ENCODE measurements around the gene AUTS2. TPM values are rescaled to one million over a fixed set of nuclear protein-coding genes. Genes with fewer than 3 reads are reported as not detected.
A peak's percentile ranks its signal among the peaks of the same experiment; 100 is the strongest.

Gene AUTS2
- total and polyA plus RNA-seq, 10 of the 15 experiments (the other 5 are each of a cell fraction or from before 2014, with no cell fraction given), result 6.4 to 55.6 (median 21.6) TPM

- ChIA-PET RAD21 (ENCODE audit: unreplicated experiment) (interaction anchor here (0.7 to 7.9 kb wide), 17 partner anchors 11 to 224 kb away, joined by 3 to 141 read pairs (median 3); no protein-coding TSS in a partner anchor), CTCF (interaction anchor here (1.2 to 4.8 kb wide), 7 partner anchors 10 to 133 kb away, joined by 3 to 18 read pairs (median 6); no protein-coding TSS in a partner anchor), SMC1A (ENCODE audit: uncharacterized antibody, unreplicated experiment) (interaction anchor here (0.5 to 11.0 kb wide), 27 partner anchors 9 to 949 kb away, joined by 3 to 202 read pairs (median 4); no protein-coding TSS in a partner anchor), POLR2A (interaction anchor here (0.5 to 2.1 kb wide), 11 partner anchors 13 to 226 kb away, joined by 3 to 6 read pairs (median 4); no protein-coding TSS in a partner anchor)
- Histone ChIP-seq H3K36me3 (ENCODE audit: control insufficient read depth in 2 of 2, insufficient read depth in 2 of 2, low read length in 1 of 2) (no peaks in the 10 kb centered on the region), H3K9me3 (replicated peaks; ENCODE audit: control insufficient read depth, insufficient read depth, low read length) (no peaks in the 10 kb centered on the region; the same call in 2 of the 3 replicates), H3K9ac (ENCODE audit: control insufficient read depth, insufficient read depth, low read length) (no peak overlapping the region), H3K27ac (ENCODE audit: control insufficient read depth, insufficient read depth) (0 out of 2 replicates have a peak overlapping the region, but pooled peaks have one; percentile 4), H3K4me1 (ENCODE audit: control insufficient read depth, insufficient read depth, low read length) (peaks cover 33% of the 10 kb centered on the region), H3K4me3 (peak overlapping the region; percentile 30), H4K20me1 (ENCODE audit: control insufficient read depth, insufficient read depth) (no peaks in the 10 kb centered on the region), H2AFZ (ENCODE audit: control insufficient read depth, low read depth, low read length) (no peak overlapping the region), H3K27me3 (replicated peaks in 1 of 2; ENCODE audit: control insufficient read depth in 2 of 2, insufficient read depth in 2 of 2, low read length in 1 of 2) (no peaks in the 10 kb centered on the region), H3K79me2 (ENCODE audit: control insufficient read depth, insufficient read depth, low read length) (peaks cover 19% of the 10 kb centered on the region), H3K4me2 (ENCODE audit: control insufficient read depth, insufficient read depth) (peak overlapping the region; percentile 57)
- FAIRE-seq (no peak), ATAC-seq (peak; percentile 19), DNase-seq (ENCODE audit: low read depth, low spot score) (no peak)
- no TSS peak for BruUV-seq (replicated peaks)
- WGBS (ENCODE audit: insufficient coverage, insufficient replicate concordance, low lambda C conversion rate, missing lambda C conversion rate), result 0% methylated on average over 3 of the region's 3 CpGs
- intact Hi-C loops (cut with micrococcal nuclease; ENCODE audit: unreplicated experiment), result loop anchor here (2.0 to 10.0 kb wide), 5 partner anchors 13 to 867 kb away; no protein-coding TSS in a partner anchor
- in situ Hi-C loops (cut with MboI), result no loop called here
- no peak for TF ChIP-seq SREBF1 (IDR thresholded peaks at IDR 0.05; ENCODE audit: low read length)
- TF ChIP-seq ZNF592 (IDR thresholded peaks at IDR 0.05), result no peak
- TF ChIP-seq SIN3A (IDR thresholded peaks at IDR 0.05; ENCODE audit: low read depth, low read length), result no peak
- TF ChIP-seq POLR2AphosphoS2 (IDR thresholded peaks at IDR 0.05; ENCODE audit: low read depth, low read length), result no peak
- no peak for TF ChIP-seq CTCF (IDR thresholded peaks at IDR 0.05 in 2 of 3, conservative IDR thresholded peaks at IDR 0.05 in 1 of 3; ENCODE audit: control insufficient read depth in 2 of 3, extremely low read depth in 1 of 3, insufficient read depth in 1 of 3, low read depth in 3 of 3, low read length in 3 of 3)
- TF ChIP-seq YBX1 (IDR thresholded peaks at IDR 0.05), result no peak
- no peak for TF ChIP-seq MEF2A (IDR thresholded peaks at IDR 0.05; ENCODE audit: insufficient read depth, low read depth, low read length)
- no peak for TF ChIP-seq CREB1 (IDR thresholded peaks at IDR 0.05; ENCODE audit: low read depth)
- no peak for TF ChIP-seq PML (IDR thresholded peaks at IDR 0.05; ENCODE audit: low read length)
- TF ChIP-seq IRF5 (IDR thresholded peaks at IDR 0.05; ENCODE audit: borderline replicate concordance), result no peak
- TF ChIP-seq POLR2AphosphoS5 (IDR thresholded peaks at IDR 0.05; ENCODE audit: low read length), result no peak
- TF ChIP-seq SMARCA5 (IDR thresholded peaks at IDR 0.05), result no peak
- TF ChIP-seq TARDBP (IDR thresholded peaks at IDR 0.05; ENCODE audit: borderline replicate concordance), result no peak
- no peak for TF ChIP-seq MEF2B (IDR thresholded peaks at IDR 0.05; ENCODE audit: partially characterized antibody, poor library complexity, severe bottlenecking)
Measured at GRCh38 chr7:69827558-69827957, 229.3 kb downstream of the AUTS2 start.

Data from GM12878 (cell line).